GM12865 (cell line): ENCODE data around the gene TMC4.
"Not testable (repeated sequence)": the region's sequence is repeated elsewhere in the genome, so short reads cannot be mapped to it uniquely, and the experiment has no call there.

Experiments
- DNase-seq: peaks from one replicate; pipeline ENCODE4 v3.0.0; 2010; ENCODE audit warnings: low read depth
- H3K4me3 ChIP-seq: 2 replicates; pipeline ENCODE4 v1.5.1; 2011; ENCODE audit warnings: mild to moderate bottlenecking, low read depth, low read length, control low read depth
- CTCF ChIP-seq: IDR thresholded peaks from 2 replicates; pipeline ENCODE4 v1.5.1; 2011; ENCODE audit warnings: low read length, control low read depth, low read depth, inconsistent platforms; ENCODE audit not compliant: insufficient read depth; ENCODE audit errors: missing control alignments

Gene TMC4

GRCh38 chr19:54173359-54173699 is 369 bp upstream of the TMC4 start:
- TF ChIP-seq CTCF: no peak
- DNase-seq: no peak
- H3K4me3 ChIP-seq: no peak overlapping the region

DNA sequence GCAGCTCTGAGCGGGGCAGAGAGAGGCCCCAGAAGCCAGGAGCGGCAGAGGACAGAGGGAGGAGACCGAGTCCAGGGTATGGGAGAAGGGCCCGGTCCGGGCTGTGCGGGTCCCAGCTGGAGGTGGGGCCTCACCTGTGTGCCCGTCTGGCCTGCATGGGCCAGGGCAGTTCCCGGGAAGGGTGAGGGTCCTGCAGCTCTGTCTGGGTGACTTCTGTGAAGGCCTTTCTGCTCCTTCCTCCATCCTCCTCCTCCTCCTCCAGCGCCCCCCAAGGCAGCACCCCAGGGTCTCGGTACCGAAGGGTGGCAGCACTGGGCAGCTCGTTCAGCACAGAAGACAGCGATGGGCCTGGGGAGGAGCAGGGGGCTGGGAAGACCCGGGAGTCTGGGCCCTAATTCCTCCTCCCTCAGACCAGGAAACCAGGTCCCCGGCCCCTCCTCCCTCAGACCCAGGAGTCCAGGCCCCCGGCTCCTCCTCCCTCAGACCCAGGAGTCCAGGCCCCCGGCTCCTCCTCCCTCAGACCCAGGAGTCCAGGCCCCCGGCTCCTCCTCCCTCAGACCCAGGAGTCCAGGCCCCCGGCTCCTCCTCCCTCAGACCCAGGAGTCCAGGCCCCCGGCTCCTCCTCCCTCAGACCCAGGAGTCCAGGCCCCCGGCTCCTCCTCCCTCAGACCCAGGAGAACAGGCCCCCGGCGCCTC is 1.1 kb downstream of the TMC4 start:
- DNase-seq: not testable (repeated sequence)

GRCh38 chr19:54169149-54169740 is 3.7 kb downstream of the TMC4 start:
- no peak for TF ChIP-seq CTCF
- DNase-seq: no peak
- no peak overlapping the region for H3K4me3 ChIP-seq

More for the DNA sequence above, 1.1 kb downstream of the TMC4 start:
- not testable (repeated sequence) for H3K4me3 ChIP-seq

DNA sequence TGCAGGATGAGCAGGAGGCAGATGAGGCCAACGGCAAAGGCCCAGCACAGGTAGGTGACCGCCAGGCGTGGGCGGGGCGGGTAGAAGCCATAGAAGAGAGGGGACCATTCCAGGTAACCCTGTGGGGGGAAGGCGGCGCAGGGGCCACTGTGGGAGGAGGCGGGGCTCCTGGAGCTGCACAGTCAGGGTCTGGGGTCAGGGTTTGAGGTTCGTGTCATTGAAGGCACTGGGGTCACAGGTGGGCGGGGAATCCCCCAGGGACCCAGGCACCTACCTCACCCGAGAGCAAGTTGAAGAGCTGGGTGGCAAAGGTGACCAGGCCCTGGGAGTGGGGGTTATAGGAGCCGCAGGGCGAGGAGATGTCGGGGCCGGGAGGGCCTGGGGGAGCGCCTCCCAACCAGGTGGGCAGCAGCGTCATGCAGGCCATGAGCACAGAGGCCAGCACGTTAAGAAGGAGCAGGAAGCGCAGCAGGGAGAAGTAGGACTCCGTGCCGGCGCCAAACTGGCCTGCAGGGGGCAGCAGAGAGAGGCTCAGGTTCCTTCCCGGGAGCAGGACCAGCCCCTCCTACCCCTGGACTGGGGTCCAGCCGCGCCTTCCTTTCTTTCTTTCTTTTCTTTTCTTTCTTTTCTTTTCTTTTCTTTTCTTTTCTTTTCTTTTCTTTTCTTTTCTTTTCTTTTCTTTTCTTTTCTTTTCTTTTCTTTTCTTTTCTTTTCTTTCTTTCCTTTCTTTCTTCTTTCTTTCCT is 4.6 kb downstream of the TMC4 start:
- TF ChIP-seq CTCF: peak; percentile 91
- peak; percentile 88 for DNase-seq
- no peak overlapping the region for H3K4me3 ChIP-seq

DNA sequence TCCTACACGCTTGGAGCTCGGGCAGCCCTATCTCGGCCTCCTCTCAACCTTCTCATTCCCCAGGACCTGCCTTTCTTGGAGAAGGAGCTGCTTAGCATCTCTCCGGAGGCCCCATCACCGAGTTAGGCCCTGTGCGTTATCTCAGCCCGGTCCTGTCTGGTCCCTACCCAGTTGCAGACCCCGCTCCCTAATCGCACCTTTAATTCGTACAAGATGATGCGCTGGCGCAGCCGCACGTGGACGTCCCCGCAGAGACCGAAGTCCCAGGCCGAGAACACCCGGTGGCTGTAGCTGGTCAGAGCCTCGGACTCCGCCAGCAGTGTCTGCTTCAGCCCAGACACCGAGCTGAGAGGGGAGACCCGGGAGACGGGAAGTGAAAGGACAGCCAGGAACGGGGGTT is 7.7 kb downstream of the TMC4 start:
- H3K4me3 ChIP-seq: no peak overlapping the region

DNA sequence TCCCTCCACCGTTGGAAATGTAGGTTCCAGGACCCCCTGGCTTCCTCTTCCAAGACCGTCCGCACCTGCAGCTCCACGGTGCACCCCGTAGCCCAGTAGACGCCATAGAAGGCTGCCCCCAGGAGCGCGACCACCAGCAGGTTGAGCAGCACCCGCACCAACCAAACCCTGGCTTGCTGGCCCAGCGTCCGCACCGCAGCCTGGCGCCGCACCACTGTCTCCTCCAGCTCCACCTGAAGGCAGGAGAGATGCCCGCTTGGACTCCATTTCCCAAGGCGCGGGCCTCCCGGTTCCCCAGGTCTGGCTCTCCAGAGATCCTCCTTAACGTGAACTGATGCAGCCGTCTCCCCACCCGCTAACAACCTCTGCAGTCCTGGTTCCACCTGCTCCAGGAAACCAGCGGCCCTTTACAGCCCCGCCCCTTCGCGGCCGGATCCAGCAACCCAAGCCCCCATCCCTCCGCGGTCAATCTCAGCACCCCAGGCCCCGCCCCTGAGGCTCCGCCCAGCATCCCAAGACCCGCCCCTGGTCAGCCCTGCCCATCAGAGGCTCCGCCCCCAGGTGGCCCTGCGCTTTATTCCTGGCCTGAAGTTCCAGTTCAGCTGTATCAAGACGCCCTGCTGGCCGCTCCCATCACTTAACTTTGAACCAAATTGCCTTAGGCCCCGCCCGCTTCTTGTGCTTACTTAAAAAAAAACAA is 8.4 kb downstream of the TMC4 start:
- no peak for TF ChIP-seq CTCF
- DNase-seq: peak; percentile 53
- H3K4me3 ChIP-seq: no peak overlapping the region

More for the DNA sequence above, 7.7 kb downstream of the TMC4 start:
- DNase-seq: no peak
- TF ChIP-seq CTCF: no peak

GRCh38 chr19:54162884-54163283 is 10.1 kb downstream of the TMC4 start:
- no peak for DNase-seq
- no peak for TF ChIP-seq CTCF
- H3K4me3 ChIP-seq: no peak overlapping the region
